ENCODE data around the gene KCNQ1.

DNA sequence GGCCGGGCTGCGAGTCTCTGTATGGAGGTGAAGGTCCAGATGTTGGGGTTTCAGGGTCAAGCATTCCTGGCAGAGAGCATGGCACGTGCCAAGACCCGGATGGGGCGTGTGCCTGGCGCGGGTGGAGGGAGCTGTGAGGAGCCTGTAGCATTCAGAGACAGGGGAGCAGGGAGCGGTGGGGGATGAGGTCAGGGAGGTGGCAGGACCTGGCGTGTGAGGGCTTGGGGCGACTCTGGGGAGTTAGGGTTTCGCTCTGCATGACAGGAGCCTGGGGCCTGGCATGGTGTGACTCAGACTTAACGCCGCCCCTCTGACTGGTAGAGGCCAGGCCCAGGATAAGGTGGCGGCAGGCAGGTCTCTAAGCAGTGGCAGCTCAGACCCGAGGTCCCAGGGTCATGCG lies 103.0 kb downstream of the KCNQ1 start:
- TF ChIP-seq POLR2AphosphoS5 (IDR thresholded peaks at IDR 0.05): no peak
- TF ChIP-seq, protein P1, sequence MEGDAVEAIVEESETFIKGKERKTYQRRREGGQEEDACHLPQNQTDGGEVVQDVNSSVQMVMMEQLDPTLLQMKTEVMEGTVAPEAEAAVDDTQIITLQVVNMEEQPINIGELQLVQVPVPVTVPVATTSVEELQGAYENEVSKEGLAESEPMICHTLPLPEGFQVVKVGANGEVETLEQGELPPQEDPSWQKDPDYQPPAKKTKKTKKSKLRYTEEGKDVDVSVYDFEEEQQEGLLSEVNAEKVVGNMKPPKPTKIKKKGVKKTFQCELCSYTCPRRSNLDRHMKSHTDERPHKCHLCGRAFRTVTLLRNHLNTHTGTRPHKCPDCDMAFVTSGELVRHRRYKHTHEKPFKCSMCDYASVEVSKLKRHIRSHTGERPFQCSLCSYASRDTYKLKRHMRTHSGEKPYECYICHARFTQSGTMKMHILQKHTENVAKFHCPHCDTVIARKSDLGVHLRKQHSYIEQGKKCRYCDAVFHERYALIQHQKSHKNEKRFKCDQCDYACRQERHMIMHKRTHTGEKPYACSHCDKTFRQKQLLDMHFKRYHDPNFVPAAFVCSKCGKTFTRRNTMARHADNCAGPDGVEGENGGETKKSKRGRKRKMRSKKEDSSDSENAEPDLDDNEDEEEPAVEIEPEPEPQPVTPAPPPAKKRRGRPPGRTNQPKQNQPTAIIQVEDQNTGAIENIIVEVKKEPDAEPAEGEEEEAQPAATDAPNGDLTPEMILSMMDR (IDR thresholded peaks at IDR 0.05): no peak
